HG03575 (cell line): Measurements from ENCODE around the gene DCANP1.

Source experiments
- ATAC-seq: cut with Tn5 transposase; IDR thresholded peaks from one replicate; pipeline ENCODE4 v1.9.1; 2021; ENCODE audit not compliant: unreplicated experiment, insufficient number of reproducible peaks, low FRiP score; ENCODE audit errors: extremely low read depth

The DCANP1 gene

GRCh38 chr5:135460246-135461033, 13.3 kb upstream of the DCANP1 start:
- ATAC-seq, result no peak

- ATAC-seq, result no peak
Observed at GRCh38 chr5:135458921-135459331, 11.8 kb upstream of the DCANP1 start.

- no peak for ATAC-seq
Observed at GRCh38 chr5:135458356-135458755, 11.2 kb upstream of the DCANP1 start.

- ATAC-seq, result no peak
Observed at GRCh38 chr5:135457424-135458071, 10.4 kb upstream of the DCANP1 start.

GRCh38 chr5:135456238-135457099, 9.3 kb upstream of the DCANP1 start:
- no peak for ATAC-seq

GRCh38 chr5:135455876-135456237, 8.7 kb upstream of the DCANP1 start:
- no peak for ATAC-seq

GRCh38 chr5:135454946-135455345, 7.8 kb upstream of the DCANP1 start:
- no peak for ATAC-seq

GRCh38 chr5:135453613-135454012, 6.5 kb upstream of the DCANP1 start:
- ATAC-seq, result no peak

- no peak for ATAC-seq
Observed at GRCh38 chr5:135452321-135453030, 5.3 kb upstream of the DCANP1 start, which contains the start of gene TIFAB. Gene TIFAB (minus strand): TSS chr5:135452351. CDS start chr5:135449939, 2,412 bp downstream.

GRCh38 chr5:135451581-135452320, 4.6 kb upstream of the DCANP1 start:
- ATAC-seq, result no peak

GRCh38 chr5:135450952-135451351, 3.8 kb upstream of the DCANP1 start:
- ATAC-seq, result no peak

GRCh38 chr5:135450336-135450735, 3.2 kb upstream of the DCANP1 start:
- no peak for ATAC-seq

GRCh38 chr5:135449644-135450043, 2.5 kb upstream of the DCANP1 start:
- no peak for ATAC-seq

GRCh38 chr5:135448791-135449507, 1.8 kb upstream of the DCANP1 start:
- no peak for ATAC-seq

GRCh38 chr5:135448071-135448739, 1.1 kb upstream of the DCANP1 start:
- no peak for ATAC-seq

- ATAC-seq, result no peak
Observed at GRCh38 chr5:135446615-135447014, 533 bp downstream of the DCANP1 start.

- no peak for ATAC-seq
Observed at GRCh38 chr5:135446206-135446605, 942 bp downstream of the DCANP1 start.
